Measurements from ENCODE around the gene ADAMTS4.

The ADAMTS4 gene

DNA sequence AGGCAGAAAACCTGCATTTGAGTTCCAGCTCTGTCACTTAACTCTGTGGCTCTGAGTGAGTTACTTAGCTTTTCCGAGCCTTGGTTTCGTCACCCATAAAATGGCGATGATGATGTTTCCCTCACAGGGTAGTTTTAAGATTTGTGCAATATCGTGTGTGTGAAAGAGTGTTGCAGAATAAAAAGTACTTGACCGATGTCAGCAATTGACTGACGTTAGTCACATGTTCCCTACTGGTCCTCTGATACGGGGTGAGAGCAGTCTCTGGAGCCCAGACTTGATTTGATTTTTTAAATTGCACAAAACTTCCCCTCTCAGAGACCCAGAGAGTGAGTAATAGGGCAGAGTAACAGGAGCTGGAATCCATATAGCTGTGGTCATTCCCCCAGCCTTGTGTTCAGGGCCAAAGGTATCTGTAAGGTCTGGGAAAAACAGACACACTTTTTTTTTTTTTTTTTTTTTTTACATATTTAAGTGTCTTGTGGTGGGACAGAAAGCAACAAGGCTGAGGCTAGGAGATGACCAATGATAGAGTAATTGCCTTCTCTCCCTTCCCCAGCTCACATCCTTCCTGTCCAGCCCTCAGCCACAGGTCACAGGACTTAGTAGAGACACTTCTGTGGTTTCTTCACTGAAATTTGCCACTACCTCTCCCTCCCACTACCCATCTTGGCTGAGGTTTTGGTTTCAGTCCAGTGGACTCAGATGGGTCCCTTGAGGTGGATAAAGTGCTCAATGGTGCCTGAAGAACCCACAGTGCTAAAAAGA, 18.3 kb upstream of the ADAMTS4 start:
- Histone ChIP-seq H3K9me3 (ENCODE audit: insufficient read depth, low read length) (no peaks in the 10 kb centered on the region), H3K4me1 (ENCODE audit: low read length) (peaks cover 5% of the 10 kb centered on the region), H3K79me2 (ENCODE audit: low read length) (no peaks in the 10 kb centered on the region), H3K4me3 (ENCODE audit: low read length) (no peak overlapping the region), H3K9ac (ENCODE audit: low read length) (no peak overlapping the region), H3K27ac (ENCODE audit: low read length) (no peak overlapping the region), H3K27me3 (ENCODE audit: low read depth, low read length) (no peaks in the 10 kb centered on the region), H4K20me1 (ENCODE audit: insufficient read depth, low read length) (no peaks in the 10 kb centered on the region), H3K4me2 (ENCODE audit: low read length) (no peak overlapping the region), H2AFZ (ENCODE audit: low read depth, low read length) (no peak overlapping the region), H3K36me3 (replicated peaks; ENCODE audit: low read depth, low read length) (peaks cover 23% of the 10 kb centered on the region)
- TF ChIP-seq EZH2phosphoT487 (IDR thresholded peaks at IDR 0.05; ENCODE audit: low read depth) = no peak
- TF ChIP-seq, protein P1, sequence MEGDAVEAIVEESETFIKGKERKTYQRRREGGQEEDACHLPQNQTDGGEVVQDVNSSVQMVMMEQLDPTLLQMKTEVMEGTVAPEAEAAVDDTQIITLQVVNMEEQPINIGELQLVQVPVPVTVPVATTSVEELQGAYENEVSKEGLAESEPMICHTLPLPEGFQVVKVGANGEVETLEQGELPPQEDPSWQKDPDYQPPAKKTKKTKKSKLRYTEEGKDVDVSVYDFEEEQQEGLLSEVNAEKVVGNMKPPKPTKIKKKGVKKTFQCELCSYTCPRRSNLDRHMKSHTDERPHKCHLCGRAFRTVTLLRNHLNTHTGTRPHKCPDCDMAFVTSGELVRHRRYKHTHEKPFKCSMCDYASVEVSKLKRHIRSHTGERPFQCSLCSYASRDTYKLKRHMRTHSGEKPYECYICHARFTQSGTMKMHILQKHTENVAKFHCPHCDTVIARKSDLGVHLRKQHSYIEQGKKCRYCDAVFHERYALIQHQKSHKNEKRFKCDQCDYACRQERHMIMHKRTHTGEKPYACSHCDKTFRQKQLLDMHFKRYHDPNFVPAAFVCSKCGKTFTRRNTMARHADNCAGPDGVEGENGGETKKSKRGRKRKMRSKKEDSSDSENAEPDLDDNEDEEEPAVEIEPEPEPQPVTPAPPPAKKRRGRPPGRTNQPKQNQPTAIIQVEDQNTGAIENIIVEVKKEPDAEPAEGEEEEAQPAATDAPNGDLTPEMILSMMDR (IDR thresholded peaks at IDR 0.05; ENCODE audit: low read depth, low read length) = no peak

DNA sequence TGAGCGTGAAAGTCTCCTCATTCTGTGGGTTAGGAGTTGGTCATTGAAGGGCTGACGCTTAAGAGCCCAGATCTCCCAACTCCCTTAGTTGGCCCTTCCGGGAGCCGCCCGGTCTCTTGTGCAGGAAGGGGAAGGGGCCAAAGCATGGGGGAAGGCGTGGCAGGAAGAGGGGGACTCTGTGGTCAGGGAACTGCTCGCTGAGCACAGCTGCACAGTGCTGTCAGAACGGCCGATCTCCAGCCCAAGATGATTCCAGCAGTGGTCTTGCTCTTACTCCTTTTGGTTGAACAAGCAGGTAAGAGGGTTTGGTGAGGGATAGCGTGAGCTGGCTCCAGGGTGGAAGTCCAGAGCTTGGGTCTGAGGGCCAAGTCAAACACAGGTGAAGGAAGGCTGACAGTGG, 16.2 kb upstream of the ADAMTS4 start, which contains the start of gene FCER1G:
Gene FCER1G, plus strand, starts transcription at position 220 of the 400 bp plus-strand sequence. Its CDS starts 27 bp downstream, at position 247.
- no peak within 1 kb of the TSS for H2AFZ ChIP-seq (ENCODE audit: low read depth, low read length)
- no peak within 1 kb of the TSS for H3K4me3 ChIP-seq (ENCODE audit: low read length)
- H3K27me3 ChIP-seq (ENCODE audit: low read depth, low read length) = no peaks in the 10 kb centered on the region
- no peak within 1 kb of the TSS for H3K4me2 ChIP-seq (ENCODE audit: low read length)
- peaks cover 41% of the 10 kb centered on the region for H3K36me3 ChIP-seq (replicated peaks; ENCODE audit: low read depth, low read length)
- H3K9ac ChIP-seq (ENCODE audit: low read length) = no peak within 1 kb of the TSS
- H3K9me3 ChIP-seq (ENCODE audit: insufficient read depth, low read length) = no peaks in the 10 kb centered on the region
- H3K27ac ChIP-seq (ENCODE audit: low read length) = no peak within 1 kb of the TSS
- no peaks in the 10 kb centered on the region for H4K20me1 ChIP-seq (ENCODE audit: insufficient read depth, low read length)
- peaks cover 5% of the 10 kb centered on the region for H3K4me1 ChIP-seq (ENCODE audit: low read length)
- H3K79me2 ChIP-seq (ENCODE audit: low read length) = no peaks in the 10 kb centered on the region
- TF ChIP-seq, protein P1 (IDR thresholded peaks at IDR 0.05; ENCODE audit: low read depth, low read length) = no peak
- no peak for TF ChIP-seq EZH2phosphoT487 (IDR thresholded peaks at IDR 0.05; ENCODE audit: low read depth)

DNA sequence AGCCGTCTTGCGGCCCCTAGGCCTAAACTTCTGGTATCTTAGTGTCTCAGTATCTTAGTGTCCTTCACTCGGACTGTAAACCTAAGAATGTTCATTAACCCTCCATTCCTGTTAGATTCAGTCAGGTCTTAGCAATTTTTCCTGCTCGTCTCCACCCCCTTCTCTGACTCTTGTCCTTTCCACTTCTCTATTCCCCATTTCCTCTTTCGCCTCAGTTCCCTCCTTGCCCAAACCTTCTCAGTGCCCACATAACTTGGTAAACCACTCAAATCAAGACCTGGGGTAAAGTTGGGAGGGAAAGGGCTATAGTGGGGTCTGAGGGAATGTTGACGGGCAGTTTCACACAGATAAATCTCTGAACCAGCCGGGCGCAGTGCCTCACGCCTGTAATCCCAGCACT, 15.5 kb upstream of the ADAMTS4 start:
- no peak overlapping the region for H3K9ac ChIP-seq (ENCODE audit: low read length)
- no peaks in the 10 kb centered on the region for H3K79me2 ChIP-seq (ENCODE audit: low read length)
- no peak overlapping the region for H3K27ac ChIP-seq (ENCODE audit: low read length)
- H2AFZ ChIP-seq (ENCODE audit: low read depth, low read length) = no peak overlapping the region
- H4K20me1 ChIP-seq (ENCODE audit: insufficient read depth, low read length) = no peaks in the 10 kb centered on the region
- H3K4me2 ChIP-seq (ENCODE audit: low read length) = no peak overlapping the region
- no peaks in the 10 kb centered on the region for H3K9me3 ChIP-seq (ENCODE audit: insufficient read depth, low read length)
- H3K36me3 ChIP-seq (replicated peaks; ENCODE audit: low read depth, low read length) = peaks cover 45% of the 10 kb centered on the region
- TF ChIP-seq, protein P1 (IDR thresholded peaks at IDR 0.05; ENCODE audit: low read depth, low read length) = no peak
- TF ChIP-seq EZH2phosphoT487 (IDR thresholded peaks at IDR 0.05; ENCODE audit: low read depth) = no peak
- H3K4me1 ChIP-seq (ENCODE audit: low read length) = peaks cover 7% of the 10 kb centered on the region
- H3K4me3 ChIP-seq (ENCODE audit: low read length) = no peak overlapping the region
- H3K27me3 ChIP-seq (ENCODE audit: low read depth, low read length) = no peaks in the 10 kb centered on the region

DNA sequence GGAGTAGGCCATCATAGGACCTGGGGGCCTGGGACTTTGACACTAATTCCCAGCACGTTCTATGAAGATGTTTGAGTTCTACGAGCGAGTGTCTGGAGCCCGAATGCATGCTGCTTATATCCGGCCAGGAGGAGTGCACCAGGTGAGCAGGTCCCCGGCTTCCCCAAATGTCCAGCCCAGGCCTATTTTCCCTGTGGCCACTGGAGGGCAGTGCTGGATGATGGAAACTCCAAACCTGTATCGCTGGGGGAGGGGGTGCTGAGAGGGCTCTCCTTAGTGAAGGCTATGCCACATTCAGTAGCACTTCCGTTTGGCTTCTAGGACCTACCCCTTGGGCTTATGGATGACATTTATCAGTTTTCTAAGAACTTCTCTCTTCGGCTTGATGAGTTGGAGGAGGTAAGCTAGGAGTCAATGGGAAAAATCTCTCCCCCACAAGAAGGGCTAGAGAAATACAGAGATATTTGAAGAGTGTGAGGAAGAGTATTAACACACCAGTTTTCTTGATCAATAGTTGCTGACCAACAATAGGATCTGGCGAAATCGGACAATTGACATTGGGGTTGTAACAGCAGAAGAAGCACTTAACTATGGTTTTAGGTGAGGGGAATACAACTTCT, 11.0 kb upstream of the ADAMTS4 start:
- no peak overlapping the region for H3K9ac ChIP-seq (ENCODE audit: low read length)
- TF ChIP-seq, protein P1 (IDR thresholded peaks at IDR 0.05; ENCODE audit: low read depth, low read length) = peak; percentile 92
- TF ChIP-seq EZH2phosphoT487 (IDR thresholded peaks at IDR 0.05; ENCODE audit: low read depth) = no peak
- H2AFZ ChIP-seq (ENCODE audit: low read depth, low read length) = no peak overlapping the region
- H3K4me3 ChIP-seq (ENCODE audit: low read length) = no peak overlapping the region
- no peaks in the 10 kb centered on the region for H4K20me1 ChIP-seq (ENCODE audit: insufficient read depth, low read length)
- H3K9me3 ChIP-seq (ENCODE audit: insufficient read depth, low read length) = no peaks in the 10 kb centered on the region
- H3K27me3 ChIP-seq (ENCODE audit: low read depth, low read length) = no peaks in the 10 kb centered on the region
- peaks cover 3% of the 10 kb centered on the region; the same call in 1 of the 2 replicates for H3K4me1 ChIP-seq (ENCODE audit: low read length)
- no peak overlapping the region for H3K4me2 ChIP-seq (ENCODE audit: low read length)
- H3K79me2 ChIP-seq (ENCODE audit: low read length) = no peaks in the 10 kb centered on the region
- peaks cover 71% of the 10 kb centered on the region for H3K36me3 ChIP-seq (replicated peaks; ENCODE audit: low read depth, low read length)
- no peak overlapping the region for H3K27ac ChIP-seq (ENCODE audit: low read length)

Measured in OCI-LY3 (cell line).